PC-9 (cell line): ENCODE data around the gene MAST2. TPM values are rescaled to one million over a fixed set of nuclear protein-coding genes. Genes with fewer than 3 reads are reported as not detected.

Source experiments
- BruUV-seq: library from RNA; stranded (reverse); fragments of 400-500 nt; replicated peaks from 2 replicates; lab custom pipeline; 2021; lab: Mats Ljungman, UMichigan
- CTCF ChIA-PET: fragments of 300-600 bp; sonication (Branson Sonifier 250); formaldehyde crosslinking; loops from one replicate; lab custom pipeline; 2022; ENCODE audit warnings: antibody characterized with exemption; lab: Charles Lee
- POLR2A ChIA-PET: fragments of 300-600 bp; sonication (Branson Sonifier 250); formaldehyde crosslinking; loops from one replicate; lab custom pipeline; 2022; ENCODE audit warnings: antibody characterized with exemption; ENCODE audit not compliant: unreplicated experiment; lab: Charles Lee
- DNase-seq, 2 experiments: peaks; one replicate each; pipeline versions ENCODE4 v3.0.0 to v3.0.0-alpha.2; 2015 to 2022; ENCODE audit warnings: mixed read lengths in 1 of 2
- H2AFZ ChIP-seq: fragments of 200-600 bp; sonication (generic); 2 replicates; pipeline ENCODE4 v1.8.1; 2017; ENCODE audit warnings: antibody characterized with exemption
- H3F3A ChIP-seq: fragments of 200-600 bp; sonication (generic); 2 replicates; pipeline ENCODE4 v1.8.1; 2017; ENCODE audit warnings: antibody characterized with exemption, mild to moderate bottlenecking, low read depth; ENCODE audit not compliant: insufficient read depth
- H3K27ac ChIP-seq: fragments of 200-600 bp; sonication (generic); 2 replicates; pipeline ENCODE4 v1.6.1; 2016; ENCODE audit warnings: mixed run types
- H3K27me3 ChIP-seq: fragments of 200-600 bp; sonication (generic); 2 replicates; pipeline ENCODE4 v1.6.1; 2016; ENCODE audit warnings: low read depth, mixed run types; ENCODE audit not compliant: insufficient read depth
- H3K36me3 ChIP-seq: fragments of 200-600 bp; sonication (generic); 2 replicates; pipeline ENCODE4 v1.6.1; 2016; ENCODE audit warnings: low read depth, mixed run types
- H3K4me1 ChIP-seq: fragments of 200-600 bp; sonication (generic); replicated peaks from 2 replicates; pipeline ENCODE4 v1.6.1; 2016; ENCODE audit warnings: mixed run types; ENCODE audit not compliant: insufficient read depth
- H3K4me2 ChIP-seq: fragments of 200-600 bp; sonication (generic); 2 replicates; pipeline ENCODE4 v1.6.1; 2017; ENCODE audit warnings: mixed run types
- H3K4me3 ChIP-seq: fragments of 200-600 bp; sonication (generic); 2 replicates; pipeline ENCODE4 v1.6.1; 2016; ENCODE audit warnings: mixed run types
- H3K79me2 ChIP-seq: fragments of 200-600 bp; sonication (generic); 2 replicates; pipeline ENCODE4 v1.6.1; 2017; ENCODE audit warnings: low read depth, mixed run types
- H3K9me2 ChIP-seq: fragments of 200-600 bp; sonication (generic); 2 replicates; pipeline ENCODE4 v1.8.1; 2017; ENCODE audit warnings: mild to moderate bottlenecking; ENCODE audit not compliant: insufficient read depth
- H3K9me3 ChIP-seq: fragments of 200-600 bp; sonication (generic); 2 replicates; pipeline ENCODE4 v1.8.1; 2016; ENCODE audit warnings: low read depth; ENCODE audit not compliant: insufficient read depth
- H4K20me1 ChIP-seq: fragments of 200-600 bp; sonication (generic); 2 replicates; pipeline ENCODE4 v1.8.1; 2017; ENCODE audit not compliant: insufficient read depth
- EZH2 ChIP-seq: fragments of 200-600 bp; sonication (generic); IDR thresholded peaks from 2 replicates; pipeline ENCODE4 v1.8.0; 2017; ENCODE audit warnings: antibody characterized with exemption, low read depth
- intact Hi-C: fragments of 100-400 bp; cut with micrococcal nuclease; formaldehyde crosslinking; loops from one replicate; pipeline ENCODE4 v1.10.0; 2022; ENCODE audit not compliant: unreplicated experiment
- total RNA-seq: library from RNA; stranded (reverse); gene quantifications from 2 replicates; pipeline ENCODE4 v1.2.3, GENCODE V29; 2021
- TF ChIP-seq, protein P1 (sequence below): fragments of 200-600 bp; sonication (generic); conservative IDR thresholded peaks from 2 replicates; pipeline ENCODE4 v1.6.1; 2017; ENCODE audit warnings: mixed run types, antibody characterized with exemption, mild to moderate bottlenecking, moderate library complexity

MAST2 gene
- total RNA-seq, 1 experiment from 2014 or later, result 58.8 TPM

DNA sequence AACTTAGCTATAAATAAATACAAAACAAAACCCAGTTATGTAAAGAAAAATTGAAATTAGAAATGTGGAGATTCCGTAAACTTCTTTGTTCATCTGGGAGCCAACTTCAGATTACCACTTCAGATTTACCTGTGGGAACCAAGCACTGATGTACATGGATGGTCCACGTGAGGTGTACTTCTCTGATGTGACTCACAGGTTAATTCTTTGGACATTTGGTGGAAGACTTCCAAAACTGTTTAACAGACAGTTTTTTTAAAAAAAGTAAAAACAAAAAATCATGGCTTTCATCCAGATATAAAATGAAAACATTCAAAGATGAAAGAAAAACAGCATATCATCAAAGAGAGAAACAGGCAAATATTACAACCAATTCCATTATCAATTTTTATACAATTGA is 92.0 kb downstream of the MAST2 start:
- H3K27ac ChIP-seq, result no peak overlapping the region
- ChIA-PET CTCF (no interaction called here), POLR2A (interaction anchor here (0.6 kb wide), 1 partner anchor 379 kb away, joined by 4 read pairs; no protein-coding TSS in a partner anchor)
- H3K27me3 ChIP-seq, result no peaks in the 10 kb centered on the region
- H2AFZ ChIP-seq, result no peak overlapping the region
- no peaks in the 10 kb centered on the region for H3K9me3 ChIP-seq
- BruUV-seq, result no TSS peak
- H4K20me1 ChIP-seq, result no peaks in the 10 kb centered on the region
- H3K4me3 ChIP-seq, result no peak overlapping the region
- 0 out of 2 replicates have a peak, but pooled peaks cover 9% of the 10 kb centered on the region for H3K4me1 ChIP-seq
- no peaks in the 10 kb centered on the region for H3K9me2 ChIP-seq
- no peak for TF ChIP-seq EZH2
- TF ChIP-seq, protein P1, sequence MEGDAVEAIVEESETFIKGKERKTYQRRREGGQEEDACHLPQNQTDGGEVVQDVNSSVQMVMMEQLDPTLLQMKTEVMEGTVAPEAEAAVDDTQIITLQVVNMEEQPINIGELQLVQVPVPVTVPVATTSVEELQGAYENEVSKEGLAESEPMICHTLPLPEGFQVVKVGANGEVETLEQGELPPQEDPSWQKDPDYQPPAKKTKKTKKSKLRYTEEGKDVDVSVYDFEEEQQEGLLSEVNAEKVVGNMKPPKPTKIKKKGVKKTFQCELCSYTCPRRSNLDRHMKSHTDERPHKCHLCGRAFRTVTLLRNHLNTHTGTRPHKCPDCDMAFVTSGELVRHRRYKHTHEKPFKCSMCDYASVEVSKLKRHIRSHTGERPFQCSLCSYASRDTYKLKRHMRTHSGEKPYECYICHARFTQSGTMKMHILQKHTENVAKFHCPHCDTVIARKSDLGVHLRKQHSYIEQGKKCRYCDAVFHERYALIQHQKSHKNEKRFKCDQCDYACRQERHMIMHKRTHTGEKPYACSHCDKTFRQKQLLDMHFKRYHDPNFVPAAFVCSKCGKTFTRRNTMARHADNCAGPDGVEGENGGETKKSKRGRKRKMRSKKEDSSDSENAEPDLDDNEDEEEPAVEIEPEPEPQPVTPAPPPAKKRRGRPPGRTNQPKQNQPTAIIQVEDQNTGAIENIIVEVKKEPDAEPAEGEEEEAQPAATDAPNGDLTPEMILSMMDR, result no peak
- H3K79me2 ChIP-seq, result no peaks in the 10 kb centered on the region
- no peaks in the 10 kb centered on the region for H3K36me3 ChIP-seq
- intact Hi-C loops, result no loop called here
- no peaks in the 10 kb centered on the region; the same call in 1 of the 2 replicates for H3F3A ChIP-seq
- no peak for DNase-seq
- H3K4me2 ChIP-seq, result no peak overlapping the region

DNA sequence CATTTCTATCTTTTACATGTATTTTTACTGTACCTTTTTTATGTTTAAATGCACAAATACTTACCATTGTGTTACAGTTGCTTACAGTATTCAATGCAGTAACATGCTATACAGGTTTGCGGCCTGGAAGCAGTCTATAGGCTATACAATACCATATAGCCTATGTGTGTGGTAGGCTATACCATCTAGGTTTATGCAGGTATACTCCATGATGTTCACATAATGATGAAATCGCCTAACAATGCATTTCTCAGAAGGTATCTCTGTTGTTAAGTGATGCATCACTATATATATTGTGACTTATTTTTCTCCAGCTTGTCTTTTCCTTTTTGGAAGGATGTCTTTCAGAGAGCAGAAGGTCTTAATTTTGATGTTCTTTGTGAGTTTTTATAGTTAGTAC is 103.5 kb downstream of the MAST2 start:
- H3K27me3 ChIP-seq, result no peaks in the 10 kb centered on the region
- no peak overlapping the region for H3K4me3 ChIP-seq
- no peak for TF ChIP-seq EZH2
- TF ChIP-seq, protein P1, result no peak
- BruUV-seq, result no TSS peak
- H3K9me2 ChIP-seq, result no peaks in the 10 kb centered on the region
- H3K4me2 ChIP-seq, result no peak overlapping the region
- H2AFZ ChIP-seq, result no peak overlapping the region
- H3K27ac ChIP-seq, result no peak overlapping the region
- intact Hi-C loops, result no loop called here
- H3K79me2 ChIP-seq, result peaks cover 4% of the 10 kb centered on the region
- H3K36me3 ChIP-seq, result no peaks in the 10 kb centered on the region
- H3K4me1 ChIP-seq, result no peaks in the 10 kb centered on the region
- POLR2A ChIA-PET, result no interaction called here
- no peak for DNase-seq
- CTCF ChIA-PET, result no interaction called here
- no peaks in the 10 kb centered on the region; the same call in 1 of the 2 replicates for H3F3A ChIP-seq
- no peaks in the 10 kb centered on the region for H3K9me3 ChIP-seq
- H4K20me1 ChIP-seq, result no peaks in the 10 kb centered on the region

DNA sequence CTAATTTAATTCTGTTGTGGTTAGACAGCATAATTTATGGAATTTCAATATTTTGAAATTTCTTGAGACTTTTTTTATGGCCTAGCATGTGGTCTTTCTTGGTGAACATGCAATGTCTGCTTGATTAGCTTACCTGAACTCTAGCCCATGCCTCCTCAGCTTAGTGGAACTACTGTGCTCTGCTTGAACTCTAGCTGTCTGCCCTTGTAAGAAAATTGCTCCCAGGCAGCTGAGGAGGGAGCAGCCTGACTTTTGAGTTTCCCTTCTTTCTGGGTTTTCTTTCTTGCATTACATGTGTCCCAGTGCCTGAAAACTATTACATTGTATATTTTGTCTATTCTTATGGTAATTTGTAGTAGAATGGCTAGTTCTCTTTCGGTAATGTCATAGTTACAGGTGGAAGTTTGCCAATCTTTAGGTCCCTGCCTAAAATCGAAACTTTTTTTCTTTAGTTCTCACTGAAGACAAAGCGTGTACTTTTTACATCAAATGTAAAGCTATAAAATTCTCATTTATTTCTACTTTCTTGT is 105.3 kb downstream of the MAST2 start:
- H3K9me3 ChIP-seq, result no peaks in the 10 kb centered on the region
- no peaks in the 10 kb centered on the region for H3K27me3 ChIP-seq
- H3K4me2 ChIP-seq, result no peak overlapping the region
- BruUV-seq, result no TSS peak
- ChIA-PET CTCF (no interaction called here), POLR2A (interaction anchor here (0.6 kb wide), 1 partner anchor 25 kb away, joined by 3 read pairs; no protein-coding TSS in a partner anchor)
- H3K27ac ChIP-seq, result no peak overlapping the region
- H3K36me3 ChIP-seq, result no peaks in the 10 kb centered on the region
- H3K9me2 ChIP-seq, result no peaks in the 10 kb centered on the region
- peaks cover 4% of the 10 kb centered on the region; the same call in 1 of the 2 replicates for H3K79me2 ChIP-seq
- intact Hi-C loops, result no loop called here
- no peak overlapping the region for H3K4me3 ChIP-seq
- TF ChIP-seq, protein P1, result no peak
- no peak for TF ChIP-seq EZH2
- H2AFZ ChIP-seq, result no peak overlapping the region
- H4K20me1 ChIP-seq, result no peaks in the 10 kb centered on the region
- no peaks in the 10 kb centered on the region; the same call in 1 of the 2 replicates for H3F3A ChIP-seq
- DNase-seq, result no peak
- no peaks in the 10 kb centered on the region for H3K4me1 ChIP-seq
